ENCODE data around the gene MAP4K5. TPM values are rescaled to one million over a fixed set of nuclear protein-coding genes. Genes with fewer than 3 reads are reported as not detected.

The MAP4K5 gene
- 29.6 and 50.7 TPM in 2 replicates for total RNA-seq

GRCh38 chr14:50532502-50533240, at the start of gene MAP4K5:
MAP4K5 (minus strand) TSS chr14:50532569; CDS start chr14:50532049, 520 bp downstream.

DNA sequence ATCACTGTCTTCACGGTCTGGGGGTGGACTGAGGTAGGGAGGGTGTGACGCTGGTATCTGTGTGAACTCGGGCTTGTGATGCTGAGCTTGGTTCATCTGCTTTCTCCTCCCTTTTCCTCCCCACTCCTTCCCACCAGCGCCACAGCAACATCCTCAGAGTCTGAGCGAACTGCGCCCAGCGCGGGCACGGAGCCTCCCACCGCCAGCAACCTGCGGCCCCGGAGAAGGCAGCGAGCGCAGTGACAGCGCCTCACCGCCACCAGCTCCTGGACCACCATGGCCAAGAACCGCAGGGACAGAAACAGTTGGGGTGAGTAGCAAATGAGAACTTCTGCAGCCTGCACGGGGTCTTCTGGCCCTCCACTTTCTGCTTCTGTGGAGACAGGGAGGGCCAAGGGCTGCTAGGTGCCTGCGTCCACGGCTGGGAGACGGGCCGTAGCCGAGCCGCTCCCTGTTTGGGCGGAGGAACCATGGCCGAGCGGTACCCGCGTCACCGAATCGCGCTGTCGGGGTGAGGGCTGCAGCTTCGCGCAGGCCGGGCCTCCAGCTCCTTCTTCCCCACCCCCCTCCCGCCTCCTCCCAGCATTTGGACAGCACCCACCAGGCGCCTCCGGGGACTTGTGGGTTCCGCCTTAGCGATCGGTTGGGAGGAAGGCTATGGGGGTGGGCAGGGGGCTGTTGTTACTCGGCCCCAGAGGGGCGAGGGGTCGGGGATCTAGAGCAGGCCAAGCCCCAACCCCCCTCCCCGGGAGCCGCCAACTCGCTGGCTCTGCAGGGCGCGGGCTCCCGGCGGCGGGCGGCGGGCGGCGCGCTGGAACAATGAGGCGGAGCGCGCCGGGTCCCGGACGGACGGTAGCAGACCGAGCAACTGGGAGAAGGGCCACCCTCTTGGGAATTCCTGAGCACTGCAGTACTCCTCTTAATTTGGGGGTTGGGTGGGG, 27.9 kb upstream of the MAP4K5 start, which contains the start of gene ATL1:
Gene ATL1 (plus strand): TSS at position 156 of the 941 bp plus-strand sequence. CDS start 121 bp downstream, at position 277.

DNA sequence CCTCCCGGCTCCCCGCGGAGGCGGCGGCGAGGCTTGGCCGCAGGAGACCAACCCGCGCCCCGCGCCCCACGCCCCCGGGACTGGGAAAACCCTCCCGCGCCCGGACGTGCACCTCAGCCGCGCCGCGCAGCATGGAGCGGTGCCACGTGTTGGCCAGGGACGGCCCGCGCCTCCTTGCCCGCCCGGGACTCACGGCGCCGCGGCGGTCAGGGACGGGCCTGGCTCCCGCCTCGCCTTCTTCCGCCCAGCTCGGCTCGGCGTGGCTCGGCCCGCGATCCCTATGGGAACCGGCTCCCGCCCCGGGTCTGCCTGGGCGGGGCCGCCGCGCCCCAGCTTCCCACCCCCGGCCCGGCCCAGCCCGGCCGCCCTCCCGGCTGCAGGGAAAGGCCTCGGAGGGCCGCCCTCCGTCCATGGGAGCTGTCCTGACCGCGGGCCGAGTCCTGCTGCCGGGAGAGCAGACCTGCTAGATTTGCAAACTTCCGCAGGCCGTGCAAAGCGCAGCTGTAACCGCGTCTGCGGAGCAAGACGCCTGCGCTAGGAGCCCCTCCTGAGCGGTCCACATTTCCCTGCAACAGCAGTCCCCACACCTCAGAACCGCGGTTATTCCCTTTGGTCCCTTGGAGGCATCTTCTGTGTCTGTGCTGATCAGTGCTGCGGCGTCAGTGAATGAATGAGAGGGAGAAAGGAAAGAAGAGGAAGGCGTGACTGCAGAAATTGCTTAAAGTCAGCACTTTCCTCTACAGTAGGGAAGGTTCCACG, 135.6 kb downstream of the MAP4K5 start, which contains the start of gene CDKL1:
Gene CDKL1 (minus strand): TSS at position 251 of the 759 bp plus-strand sequence. CDS start 1,013 bp downstream, outside the sequence.

Other genes with a start within 250 kb of the MAP4K5 start
- 3.1 and 6.7 TPM in 2 replicates for gene L2HGDH, start 220.3 kb downstream of the MAP4K5 start, total RNA-seq
- gene DMAC2L, start 220.2 kb downstream of the MAP4K5 start, total RNA-seq: 4.5 and 4.7 TPM in 2 replicates
- gene CDKL1, start 135.7 kb downstream of the MAP4K5 start, total RNA-seq: 9.7 and 15.1 TPM in 2 replicates
- gene ATL1, start 27.6 kb upstream of the MAP4K5 start, total RNA-seq: 1.8 and 4.0 TPM in 2 replicates
- 27.9 and 32.9 TPM in 2 replicates for gene SAV1, start 135.7 kb upstream of the MAP4K5 start, total RNA-seq

Data from bladder microvascular endothelial cell (primary cell).